Measurements from ENCODE around the gene SPTA1. TPM values are rescaled to one million over a fixed set of nuclear protein-coding genes. Genes with fewer than 3 reads are reported as not detected.

The SPTA1 gene
- total and polyA plus RNA-seq, 4 donors: 0.08 to 542 (median 0.08) TPM; not detected in 1

GRCh38 chr1:158717344-158717743 lies 30.8 kb upstream of the SPTA1 start:
- H3K9me3 ChIP-seq (ENCODE audit: control insufficient read depth in 4 of 4, low read length in 3 of 4): no peaks in the 10 kb centered on the region
- no peak overlapping the region for H3K9ac ChIP-seq (ENCODE audit: low read depth in 1 of 2, low read length in 2 of 2)
- no peaks in the 10 kb centered on the region for H3K36me3 ChIP-seq (ENCODE audit: control insufficient read depth in 4 of 4, insufficient read depth in 3 of 4, low read depth in 1 of 4, low read length in 3 of 4)
- TF ChIP-seq HNF4G (IDR thresholded peaks at IDR 0.05) (no peak), YY1 (IDR thresholded peaks at IDR 0.05) (no peak), FOXA2 (IDR thresholded peaks at IDR 0.05) (no peak), SP1 (IDR thresholded peaks at IDR 0.05) (no peak), GABPA (IDR thresholded peaks at IDR 0.05 in 1 of 2, conservative IDR thresholded peaks at IDR 0.05 in 1 of 2) (no peak), NR2F2 (IDR thresholded peaks at IDR 0.05) (no peak), TAF1 (conservative IDR thresholded peaks at IDR 0.05) (no peak), JUND (IDR thresholded peaks at IDR 0.05) (no peak), HNF4A (conservative IDR thresholded peaks at IDR 0.05) (no peak), FOXA1 (IDR thresholded peaks at IDR 0.05) (no peak), ZBTB33 (IDR thresholded peaks at IDR 0.05) (no peak), REST (IDR thresholded peaks at IDR 0.05) (no peak), EGR1 (IDR thresholded peaks at IDR 0.05; ENCODE audit: low read depth in 2 of 2) (no peak), RXRA (IDR thresholded peaks at IDR 0.05) (no peak), RAD21 (IDR thresholded peaks at IDR 0.05) (no peak)
- TF ChIP-seq, protein P1, sequence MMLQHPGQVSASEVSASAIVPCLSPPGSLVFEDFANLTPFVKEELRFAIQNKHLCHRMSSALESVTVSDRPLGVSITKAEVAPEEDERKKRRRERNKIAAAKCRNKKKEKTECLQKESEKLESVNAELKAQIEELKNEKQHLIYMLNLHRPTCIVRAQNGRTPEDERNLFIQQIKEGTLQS (IDR thresholded peaks at IDR 0.05): no peak
- TF ChIP-seq, protein P2, sequence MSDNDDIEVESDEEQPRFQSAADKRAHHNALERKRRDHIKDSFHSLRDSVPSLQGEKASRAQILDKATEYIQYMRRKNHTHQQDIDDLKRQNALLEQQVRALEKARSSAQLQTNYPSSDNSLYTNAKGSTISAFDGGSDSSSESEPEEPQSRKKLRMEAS (IDR thresholded peaks at IDR 0.05): no peak
- TF ChIP-seq, protein P3, sequence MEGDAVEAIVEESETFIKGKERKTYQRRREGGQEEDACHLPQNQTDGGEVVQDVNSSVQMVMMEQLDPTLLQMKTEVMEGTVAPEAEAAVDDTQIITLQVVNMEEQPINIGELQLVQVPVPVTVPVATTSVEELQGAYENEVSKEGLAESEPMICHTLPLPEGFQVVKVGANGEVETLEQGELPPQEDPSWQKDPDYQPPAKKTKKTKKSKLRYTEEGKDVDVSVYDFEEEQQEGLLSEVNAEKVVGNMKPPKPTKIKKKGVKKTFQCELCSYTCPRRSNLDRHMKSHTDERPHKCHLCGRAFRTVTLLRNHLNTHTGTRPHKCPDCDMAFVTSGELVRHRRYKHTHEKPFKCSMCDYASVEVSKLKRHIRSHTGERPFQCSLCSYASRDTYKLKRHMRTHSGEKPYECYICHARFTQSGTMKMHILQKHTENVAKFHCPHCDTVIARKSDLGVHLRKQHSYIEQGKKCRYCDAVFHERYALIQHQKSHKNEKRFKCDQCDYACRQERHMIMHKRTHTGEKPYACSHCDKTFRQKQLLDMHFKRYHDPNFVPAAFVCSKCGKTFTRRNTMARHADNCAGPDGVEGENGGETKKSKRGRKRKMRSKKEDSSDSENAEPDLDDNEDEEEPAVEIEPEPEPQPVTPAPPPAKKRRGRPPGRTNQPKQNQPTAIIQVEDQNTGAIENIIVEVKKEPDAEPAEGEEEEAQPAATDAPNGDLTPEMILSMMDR (IDR thresholded peaks at IDR 0.05; ENCODE audit: low read depth, low read length, missing input control): no peak
- no peak overlapping the region for H3K27ac ChIP-seq (ENCODE audit: low read depth in 1 of 2, low read length in 2 of 2)
- H3K4me1 ChIP-seq (ENCODE audit: control insufficient read depth in 4 of 4, insufficient read depth in 4 of 4, low read length in 3 of 4): no peaks in the 10 kb centered on the region
- no peak for DNase-seq (ENCODE audit: low spot score)
- peaks cover 0 to 3% (median 1%) of the 10 kb centered on the region in 4 donors for H3K27me3 ChIP-seq (ENCODE audit: control insufficient read depth in 4 of 4, insufficient read depth in 4 of 4, low read length in 3 of 4)
- WGBS: 72% methylated on average over 6 of the region's 6 CpGs
- H3K4me3 ChIP-seq (ENCODE audit: low read depth in 1 of 3, low read length in 3 of 3): no peak overlapping the region

Measured in liver (tissue), 9 donors.